SK-N-SH treated with all-trans-retinoic acid at 6 μM for 48 hours (cell line): Measurements from ENCODE around the gene FHOD1.

ENCODE experiments used
- ATAC-seq: fragments of 200-7000 bp; cut with Tn5 transposase; 3 replicates; pipeline ENCODE4 v1.9.1; 2020; ENCODE audit warnings: mild to moderate bottlenecking, moderate library complexity
- ARNTL ChIP-seq: fragments of 450-650 bp; formaldehyde crosslinking; IDR thresholded peaks from 2 replicates; pipeline ENCODE4 v1.5.0; 2020; ENCODE audit warnings: low read depth, mild to moderate bottlenecking, moderate library complexity, borderline replicate concordance
- CREB5 ChIP-seq: fragments of 250-450 bp; sonication (Bioruptor Pico); IDR thresholded peaks from 2 replicates; pipeline ENCODE4 v1.5.1; 2020; ENCODE audit warnings: low read depth, mild to moderate bottlenecking, moderate library complexity
- CSDC2 ChIP-seq: fragments of 250-450 bp; sonication (Bioruptor Pico); IDR thresholded peaks from 2 replicates; pipeline ENCODE4 v1.5.0; 2020; ENCODE audit warnings: mild to moderate bottlenecking, moderate library complexity
- CSRNP3 ChIP-seq: fragments of 250-450 bp; sonication (Bioruptor Pico); IDR thresholded peaks from 2 replicates; pipeline ENCODE4 v1.5.1; 2021; ENCODE audit warnings: mild to moderate bottlenecking, moderate library complexity
- ESRRG ChIP-seq: fragments of 250-450 bp; sonication (Bioruptor Pico); IDR thresholded peaks from 2 replicates; pipeline ENCODE4 v1.6.1; 2021; ENCODE audit warnings: mild to moderate bottlenecking
- GLIS3 ChIP-seq: fragments of 250-450 bp; sonication (Bioruptor Pico); IDR thresholded peaks from 2 replicates; pipeline ENCODE4 v1.5.0; 2020; ENCODE audit warnings: mild to moderate bottlenecking, moderate library complexity
- OSR1 ChIP-seq: fragments of 250-450 bp; sonication (Bioruptor Pico); IDR thresholded peaks from 2 replicates; pipeline ENCODE4 v1.8.0; 2022; ENCODE audit warnings: moderate library complexity, mild to moderate bottlenecking, inconsistent platforms
- PATZ1 ChIP-seq: fragments of 250-450 bp; sonication (Bioruptor Pico); IDR thresholded peaks from 2 replicates; pipeline ENCODE4 v1.8.0; 2020; ENCODE audit warnings: mild to moderate bottlenecking, moderate library complexity, borderline replicate concordance
- POU6F1 ChIP-seq: fragments of 250-450 bp; sonication (Bioruptor Pico); IDR thresholded peaks from 2 replicates; pipeline ENCODE4 v1.8.0; 2021; ENCODE audit warnings: low read depth, mild to moderate bottlenecking, moderate library complexity, borderline replicate concordance
- RARB ChIP-seq: fragments of 250-450 bp; sonication (Bioruptor Pico); IDR thresholded peaks from 2 replicates; pipeline ENCODE4 v1.8.0; 2021; ENCODE audit warnings: mild to moderate bottlenecking, moderate library complexity
- SNAI2 ChIP-seq: fragments of 250-450 bp; sonication (Bioruptor Pico); IDR thresholded peaks from 2 replicates; pipeline ENCODE4 v1.5.0; 2020; ENCODE audit warnings: mild to moderate bottlenecking, moderate library complexity
- TOX ChIP-seq: fragments of 250-450 bp; sonication (Bioruptor Pico); IDR thresholded peaks from 2 replicates; pipeline ENCODE4 v1.8.0; 2021; ENCODE audit warnings: mild to moderate bottlenecking, moderate library complexity, borderline replicate concordance
- TSHZ2 ChIP-seq: fragments of 250-450 bp; sonication (Bioruptor Pico); IDR thresholded peaks from 2 replicates; pipeline ENCODE4 v1.5.0; 2020; ENCODE audit warnings: mild to moderate bottlenecking, moderate library complexity
- ZC3H10 ChIP-seq: fragments of 250-450 bp; sonication (Bioruptor Pico); IDR thresholded peaks from 2 replicates; pipeline ENCODE4 v1.5.1; 2021; ENCODE audit warnings: mild to moderate bottlenecking, moderate library complexity
- ZFP3 ChIP-seq: fragments of 250-450 bp; sonication (Bioruptor Pico); IDR thresholded peaks from 2 replicates; pipeline ENCODE4 v1.5.0; 2020; ENCODE audit warnings: mild to moderate bottlenecking, moderate library complexity
- ZNF565 ChIP-seq: fragments of 450-650 bp; formaldehyde crosslinking; conservative IDR thresholded peaks from 2 replicates; pipeline ENCODE4 v1.5.0; 2020; ENCODE audit warnings: low read depth, mild to moderate bottlenecking, moderate library complexity
- ZNF70 ChIP-seq: fragments of 450-650 bp; formaldehyde crosslinking; IDR thresholded peaks from 2 replicates; pipeline ENCODE4 v1.5.0; 2020; ENCODE audit warnings: mild to moderate bottlenecking, moderate library complexity
- ZNF8 ChIP-seq: fragments of 450-650 bp; formaldehyde crosslinking; IDR thresholded peaks from 2 replicates; pipeline ENCODE4 v1.5.0; 2020; ENCODE audit warnings: mild to moderate bottlenecking, moderate library complexity

Gene FHOD1

GRCh38 chr16:67210069-67210937 is 37.0 kb downstream of the FHOD1 start (continued):
- TF ChIP-seq POU6F1 (CRISPR knock-in tag) (no peak), ZNF8 (CRISPR knock-in tag) (no peak), ZNF565 (CRISPR knock-in tag) (no peak)

- no peak for ATAC-seq
- no peak for TF ChIP-seq CSDC2
Observed at GRCh38 chr16:67209565-67209964, 37.7 kb downstream of the FHOD1 start.

GRCh38 chr16:67208154-67208896 is 39.0 kb downstream of the FHOD1 start:
- TF ChIP-seq ZFP3 (CRISPR knock-in tag), result no peak
- TF ChIP-seq CSDC2, result no peak
- no peak for TF ChIP-seq ESRRG (CRISPR knock-in tag)
- no peak for TF ChIP-seq OSR1 (CRISPR knock-in tag)
- no peak for TF ChIP-seq RARB
- no peak for TF ChIP-seq ARNTL (CRISPR knock-in tag)
- TF ChIP-seq TOX (CRISPR knock-in tag), result no peak
- TF ChIP-seq PATZ1 (CRISPR knock-in tag), result no peak
- no peak for TF ChIP-seq ZNF8 (CRISPR knock-in tag)
- no peak for TF ChIP-seq ZNF70 (CRISPR knock-in tag)
- TF ChIP-seq ZC3H10 (CRISPR knock-in tag), result no peak
- TF ChIP-seq SNAI2 (CRISPR knock-in tag), result no peak
- TF ChIP-seq GLIS3 (CRISPR knock-in tag), result no peak
- no peak for TF ChIP-seq CSRNP3 (CRISPR knock-in tag)
- TF ChIP-seq TSHZ2 (CRISPR knock-in tag), result no peak
- TF ChIP-seq CREB5, result no peak
- TF ChIP-seq POU6F1 (CRISPR knock-in tag), result no peak

More at GRCh38 chr16:67208154-67208896, 39.0 kb downstream of the FHOD1 start:
- ATAC-seq, result no peak; the same call in 2 of the 3 replicates
